ENCODE results near the gene RSPH6A. TPM values are rescaled to one million over a fixed set of nuclear protein-coding genes. Genes with fewer than 3 reads are reported as not detected.
A peak's percentile ranks its signal among the peaks of the same experiment; 100 is the strongest.

RSPH6A gene
- total and polyA plus RNA-seq, 2 of the 4 experiments (the other 2 are of a cell fraction), result under 0.01 to 0.09 TPM

GRCh38 chr19:45852145-45852750 is 37.1 kb upstream of the RSPH6A start:
- no peak overlapping the region for H3K4ac ChIP-seq (ENCODE audit: low read depth, low read length)
- no peak overlapping the region for H3K56ac ChIP-seq (ENCODE audit: extremely low read depth, insufficient read depth, low read length)
- no peak for ATAC-seq (ENCODE audit: low read depth)
- H3K27ac ChIP-seq (ENCODE audit: insufficient read depth, low read length), result no peak overlapping the region
- H3K18ac ChIP-seq (ENCODE audit: low read depth, low read length), result no peak overlapping the region
- H3K9me3 ChIP-seq (ENCODE audit: control insufficient read depth, insufficient read depth, low read length), result no peaks in the 10 kb centered on the region
- in situ Hi-C loops (cut with MboI; ENCODE audit: low sequenced_read_pairs), result no loop called here
- no peaks in the 10 kb centered on the region for H3K27me3 ChIP-seq (ENCODE audit: control insufficient read depth, insufficient read depth, low read length)
- ChIA-PET POLR2A (ENCODE audit: unreplicated experiment) (interaction anchor here (0.6 kb wide), 1 partner anchor 971 kb away, joined by 5 read pairs; no protein-coding TSS in a partner anchor), CTCF (no interaction called here)
- H3K4me3 ChIP-seq (ENCODE audit: insufficient read depth, low read depth, low read length), result no peak overlapping the region
- no peak overlapping the region for H4K91ac ChIP-seq (ENCODE audit: insufficient read depth, low read depth, low read length)
- H3K9ac ChIP-seq (ENCODE audit: low read depth, low read length), result no peak overlapping the region
- H4K5ac ChIP-seq (ENCODE audit: low read depth, low read length), result no peak overlapping the region
- no peak overlapping the region for H2BK5ac ChIP-seq (ENCODE audit: low read depth, low read length, poor library complexity, severe bottlenecking)
- no peak overlapping the region for H2AK5ac ChIP-seq (ENCODE audit: low read depth, low read length)
- peaks cover 56% of the 10 kb centered on the region for H3K36me3 ChIP-seq (ENCODE audit: control insufficient read depth, insufficient read depth, low read length)
- H3K4me2 ChIP-seq (ENCODE audit: low read depth, low read length), result no peak overlapping the region
- dilution Hi-C loops (cut with HindIII; ENCODE audit: low sequenced_read_pairs, unreplicated experiment), result no loop called here
- no peaks in the 10 kb centered on the region for H3K4me1 ChIP-seq (ENCODE audit: control insufficient read depth, insufficient read depth, low read length)
- H3K23ac ChIP-seq (ENCODE audit: low read depth, low read length), result no peak overlapping the region
- no TSS peak for BruUV-seq (replicated peaks)
- H2AFZ ChIP-seq (replicated peaks; ENCODE audit: low read length, poor library complexity), result no peak overlapping the region
- no peak overlapping the region for H4K8ac ChIP-seq (ENCODE audit: low read depth in 2 of 2, low read length in 2 of 2)
- intact Hi-C loops (cut with micrococcal nuclease), result no loop called here
- H3K79me1 ChIP-seq (ENCODE audit: low read depth in 1 of 2, low read length in 2 of 2), result peaks cover 31 to 64% of the 10 kb centered on the region in 2 experiments
- no peak overlapping the region for H2BK20ac ChIP-seq (ENCODE audit: low read depth, low read length)
- no peak overlapping the region for H2BK15ac ChIP-seq (ENCODE audit: low read depth, low read length)
- peaks cover 16% of the 10 kb centered on the region for H3K9me1 ChIP-seq (ENCODE audit: insufficient read depth, low read length)
- TF ChIP-seq MAZ (IDR thresholded peaks at IDR 0.05; ENCODE audit: borderline replicate concordance, low read depth, low read length) (no peak), FOS (IDR thresholded peaks at IDR 0.05; ENCODE audit: low read depth, low read length) (no peak), BHLHE40 (IDR thresholded peaks at IDR 0.05; ENCODE audit: low read depth, low read length) (no peak), MAFK (IDR thresholded peaks at IDR 0.05; ENCODE audit: low read depth, low read length) (no peak), POLR2A (IDR thresholded peaks at IDR 0.05; ENCODE audit: low read depth, low read length) (no peak), CTCF (conservative IDR thresholded peaks at IDR 0.05; ENCODE audit: low read depth, low read length) (no peak), USF2 (IDR thresholded peaks at IDR 0.05; ENCODE audit: low read depth, low read length) (no peak), NFE2L2 (IDR thresholded peaks at IDR 0.05; ENCODE audit: low read depth, low read length) (no peak), SMC3 (IDR thresholded peaks at IDR 0.05; ENCODE audit: low read depth, low read length) (no peak), RAD21 (IDR thresholded peaks at IDR 0.05; ENCODE audit: low read length) (no peak), CHD1 (IDR thresholded peaks at IDR 0.05; ENCODE audit: low read depth, low read length) (no peak), RFX5 (IDR thresholded peaks at IDR 0.05; ENCODE audit: low read depth, low read length) (no peak), RCOR1 (IDR thresholded peaks at IDR 0.05; ENCODE audit: insufficient replicate concordance, low read length) (no peak), MXI1 (IDR thresholded peaks at IDR 0.05; ENCODE audit: borderline replicate concordance, low read depth, low read length) (no peak), CEBPB (IDR thresholded peaks at IDR 0.05; ENCODE audit: low read depth, low read length) (no peak)
- TF ChIP-seq, protein P1, sequence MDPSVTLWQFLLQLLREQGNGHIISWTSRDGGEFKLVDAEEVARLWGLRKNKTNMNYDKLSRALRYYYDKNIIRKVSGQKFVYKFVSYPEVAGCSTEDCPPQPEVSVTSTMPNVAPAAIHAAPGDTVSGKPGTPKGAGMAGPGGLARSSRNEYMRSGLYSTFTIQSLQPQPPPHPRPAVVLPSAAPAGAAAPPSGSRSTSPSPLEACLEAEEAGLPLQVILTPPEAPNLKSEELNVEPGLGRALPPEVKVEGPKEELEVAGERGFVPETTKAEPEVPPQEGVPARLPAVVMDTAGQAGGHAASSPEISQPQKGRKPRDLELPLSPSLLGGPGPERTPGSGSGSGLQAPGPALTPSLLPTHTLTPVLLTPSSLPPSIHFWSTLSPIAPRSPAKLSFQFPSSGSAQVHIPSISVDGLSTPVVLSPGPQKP (IDR thresholded peaks at IDR 0.05; ENCODE audit: borderline replicate concordance, low read depth, low read length), result no peak
- H2AK9ac ChIP-seq (replicated peaks; ENCODE audit: low read depth, low read length, poor library complexity), result peak overlapping the region; percentile 0
- no peak overlapping the region for H2BK120ac ChIP-seq (ENCODE audit: low read depth, low read length)
- H4K20me1 ChIP-seq (ENCODE audit: insufficient read depth, low read length), result peaks cover 36% of the 10 kb centered on the region
- WGBS, 2 experiments (ENCODE audit: extremely low coverage in 2 of 2, insufficient read length in 1 of 2), result 75% methylated on average over 1 of the region's 10 CpGs; no CpG with 5 or more reads in 1 of the 2 experiments
- no peak overlapping the region for H3K14ac ChIP-seq (replicated peaks; ENCODE audit: low read depth, low read length)
- DNase-seq, result no peak

All from IMR-90 (cell line).